ENCODE data around the gene RNPEPL1.

Gene RNPEPL1

DNA sequence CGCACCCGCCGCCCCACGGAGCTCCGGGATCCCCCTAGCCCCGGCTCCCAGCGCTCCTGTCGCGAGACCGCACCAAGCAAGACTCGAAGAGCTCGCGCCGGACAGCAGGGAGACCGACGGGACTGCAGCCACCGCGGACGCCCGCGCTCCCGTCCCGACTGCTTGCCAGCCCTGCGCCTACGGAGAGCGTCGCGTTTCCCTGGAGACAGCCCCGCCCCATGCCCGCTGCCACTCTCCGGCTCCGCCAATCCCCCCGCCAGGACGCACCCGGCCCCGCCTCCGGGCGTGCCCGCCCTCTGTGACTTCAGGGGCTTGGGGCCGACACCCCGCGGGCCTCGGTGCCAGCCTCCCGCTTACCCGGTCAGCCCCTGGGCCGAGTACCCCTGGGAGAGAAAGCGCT is 10.5 kb upstream of the RNPEPL1 start, which contains the start of gene ANKMY1:
Gene ANKMY1 (minus strand): TSS at position 181 of the 400 bp plus-strand sequence. CDS start 653 bp downstream, outside the sequence.
- peak within 1 kb of the TSS; percentile 73 for H3K9ac ChIP-seq (ENCODE audit: low read length)
- no peak within 1 kb of the TSS for H3K18ac ChIP-seq (ENCODE audit: low read depth in 1 of 2, low read length in 2 of 2)
- no peak within 1 kb of the TSS for H2AK5ac ChIP-seq (ENCODE audit: low read length, severe bottlenecking)
- no peak within 1 kb of the TSS for H3K14ac ChIP-seq (ENCODE audit: low read length in 2 of 2)
- H3K4me3 ChIP-seq (ENCODE audit: insufficient read depth in 1 of 2, low read depth in 1 of 2, low read length in 2 of 2): peak within 1 kb of the TSS; percentile 54 to 71
- H3K4me1 ChIP-seq (ENCODE audit: control insufficient read depth, insufficient read depth, low read depth, low read length): peaks cover 39% of the 10 kb centered on the region
- no peaks in the 10 kb centered on the region for H3K27me3 ChIP-seq (ENCODE audit: control insufficient read depth in 1 of 2, insufficient read depth in 1 of 2, low read length in 2 of 2)
- no peak within 1 kb of the TSS for H4K91ac ChIP-seq (ENCODE audit: low read length)
- peak; percentile 69 for DNase-seq
- H3K4ac ChIP-seq (ENCODE audit: low read depth in 1 of 2, low read length in 2 of 2): no peak within 1 kb of the TSS
- H4K8ac ChIP-seq (ENCODE audit: low read length): peak within 1 kb of the TSS; percentile 60
- peak within 1 kb of the TSS in 1 of 2 experiments; percentile 29 for H3K23ac ChIP-seq (ENCODE audit: low read length in 2 of 2)
- H2BK5ac ChIP-seq (ENCODE audit: low read depth, low read length, poor library complexity, severe bottlenecking): no peak within 1 kb of the TSS
- no peak within 1 kb of the TSS for H2BK120ac ChIP-seq (ENCODE audit: low read depth, low read length)
- no peak within 1 kb of the TSS for H2AFZ ChIP-seq (ENCODE audit: low read depth, low read length)
- no peak within 1 kb of the TSS for H2BK12ac ChIP-seq (ENCODE audit: low read length in 2 of 2)
- no peak within 1 kb of the TSS for H2BK15ac ChIP-seq (ENCODE audit: low read depth, poor library complexity, severe bottlenecking)
- H3K27ac ChIP-seq (ENCODE audit: low read length, poor library complexity, severe bottlenecking): no peak within 1 kb of the TSS
- 22% methylated on average over 47 of the region's 47 CpGs for WGBS
- peaks cover 60% of the 10 kb centered on the region for H3K79me1 ChIP-seq (replicated peaks; ENCODE audit: low read length, poor library complexity, severe bottlenecking)
- H3K4me2 ChIP-seq (ENCODE audit: low read length, poor library complexity, severe bottlenecking): peak within 1 kb of the TSS; percentile 97
- H3K36me3 ChIP-seq (ENCODE audit: control insufficient read depth in 1 of 2, insufficient read depth in 2 of 2, low read depth in 1 of 2, low read length in 2 of 2): peaks cover 17 to 32% of the 10 kb centered on the region in 2 experiments
- no peaks in the 10 kb centered on the region for H3K9me3 ChIP-seq (ENCODE audit: control insufficient read depth, low read length)

DNA sequence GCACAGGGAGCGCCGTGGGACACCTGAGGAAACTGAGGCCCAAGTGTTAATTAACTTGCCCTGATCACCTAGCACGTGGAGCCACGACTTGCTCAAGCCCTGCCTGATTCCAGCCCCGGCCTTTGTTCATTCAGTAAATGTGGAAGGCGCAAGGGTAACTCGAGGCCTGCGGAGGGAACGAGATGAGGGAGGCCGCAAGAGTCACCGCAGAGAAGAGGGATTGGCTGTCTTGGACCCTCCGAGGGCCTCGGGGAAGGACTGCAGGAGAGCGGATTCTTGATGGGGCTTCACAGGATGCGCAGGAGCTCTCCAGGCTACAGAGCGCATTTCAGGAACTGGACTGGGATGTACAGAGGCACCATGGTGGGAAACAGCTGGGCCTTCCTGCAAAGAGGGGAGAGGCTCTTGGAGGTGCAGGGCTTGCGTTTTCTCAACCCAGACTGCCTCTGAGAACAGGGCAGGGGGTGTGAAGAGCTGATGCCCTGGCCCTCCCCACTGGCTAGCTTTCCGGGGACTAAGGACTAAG is 10.0 kb upstream of the RNPEPL1 start:
- H3K9ac ChIP-seq (ENCODE audit: low read length): peak overlapping the region; percentile 73
- H2AK5ac ChIP-seq (ENCODE audit: low read length, severe bottlenecking): no peak overlapping the region
- no peak overlapping the region for H3K23ac ChIP-seq (ENCODE audit: low read length in 2 of 2)
- H2AFZ ChIP-seq (ENCODE audit: low read depth, low read length): no peak overlapping the region
- peak overlapping the region; percentile 54 to 71 for H3K4me3 ChIP-seq (ENCODE audit: insufficient read depth in 1 of 2, low read depth in 1 of 2, low read length in 2 of 2)
- H4K91ac ChIP-seq (ENCODE audit: low read length): no peak overlapping the region
- no peak overlapping the region for H2BK120ac ChIP-seq (ENCODE audit: low read depth, low read length)
- peaks cover 55% of the 10 kb centered on the region for H3K79me1 ChIP-seq (replicated peaks; ENCODE audit: low read length, poor library complexity, severe bottlenecking)
- 83% methylated on average over 18 of the region's 18 CpGs for WGBS
- no peak overlapping the region for H3K27ac ChIP-seq (ENCODE audit: low read length, poor library complexity, severe bottlenecking)
- no peaks in the 10 kb centered on the region for H3K9me3 ChIP-seq (ENCODE audit: control insufficient read depth, low read length)
- no peak overlapping the region for H2BK12ac ChIP-seq (ENCODE audit: low read length in 2 of 2)
- no peak overlapping the region for H2BK15ac ChIP-seq (ENCODE audit: low read depth, poor library complexity, severe bottlenecking)
- no peak overlapping the region for H4K8ac ChIP-seq (ENCODE audit: low read length)
- no peaks in the 10 kb centered on the region for H3K27me3 ChIP-seq (ENCODE audit: control insufficient read depth in 1 of 2, insufficient read depth in 1 of 2, low read length in 2 of 2)
- peaks cover 35% of the 10 kb centered on the region for H3K4me1 ChIP-seq (ENCODE audit: control insufficient read depth, insufficient read depth, low read depth, low read length)
- H3K4me2 ChIP-seq (ENCODE audit: low read length, poor library complexity, severe bottlenecking): peak overlapping the region; percentile 97
- DNase-seq: no peak
- no peak overlapping the region for H3K14ac ChIP-seq (ENCODE audit: low read length in 2 of 2)
- no peak overlapping the region for H3K4ac ChIP-seq (ENCODE audit: low read depth in 1 of 2, low read length in 2 of 2)
- H3K18ac ChIP-seq (ENCODE audit: low read depth in 1 of 2, low read length in 2 of 2): no peak overlapping the region
- peaks cover 18 to 27% of the 10 kb centered on the region in 2 experiments for H3K36me3 ChIP-seq (ENCODE audit: control insufficient read depth in 1 of 2, insufficient read depth in 2 of 2, low read depth in 1 of 2, low read length in 2 of 2)
- no peak overlapping the region for H2BK5ac ChIP-seq (ENCODE audit: low read depth, low read length, poor library complexity, severe bottlenecking)

DNA sequence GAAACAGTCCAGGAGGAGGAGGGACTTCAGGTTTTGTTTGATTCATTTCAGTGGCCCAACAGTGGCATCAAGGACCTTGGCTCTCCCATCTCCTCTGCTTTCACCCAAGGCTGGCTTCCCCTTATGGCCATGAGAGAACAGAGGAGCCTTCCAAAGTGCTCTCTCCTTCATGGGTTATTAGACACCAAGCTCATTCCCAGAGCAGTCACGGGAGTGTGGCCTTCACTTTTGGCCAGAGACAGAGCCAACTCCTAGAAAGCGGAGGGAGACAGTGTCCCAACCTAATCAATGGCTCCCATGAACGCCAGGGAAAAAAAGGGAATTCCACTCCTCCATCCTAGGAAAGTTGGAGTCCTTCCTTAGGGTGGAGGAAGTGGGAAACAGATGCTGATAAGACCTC is 9.0 kb upstream of the RNPEPL1 start:
- Histone ChIP-seq H3K4ac (ENCODE audit: low read depth in 1 of 2, low read length in 2 of 2) (no peak overlapping the region), H3K23ac (ENCODE audit: low read length in 2 of 2) (no peak overlapping the region), H3K27me3 (ENCODE audit: control insufficient read depth in 1 of 2, insufficient read depth in 1 of 2, low read length in 2 of 2) (no peaks in the 10 kb centered on the region), H2BK5ac (ENCODE audit: low read depth, low read length, poor library complexity, severe bottlenecking) (no peak overlapping the region), H2BK15ac (ENCODE audit: low read depth, poor library complexity, severe bottlenecking) (no peak overlapping the region), H3K4me1 (ENCODE audit: control insufficient read depth, insufficient read depth, low read depth, low read length) (peaks cover 33% of the 10 kb centered on the region), H3K36me3 (ENCODE audit: control insufficient read depth in 1 of 2, insufficient read depth in 2 of 2, low read depth in 1 of 2, low read length in 2 of 2) (peaks cover 23% of the 10 kb centered on the region in 2 experiments), H2AFZ (ENCODE audit: low read depth, low read length) (no peak overlapping the region), H3K18ac (ENCODE audit: low read depth in 1 of 2, low read length in 2 of 2) (no peak overlapping the region), H2BK12ac (ENCODE audit: low read length in 2 of 2) (no peak overlapping the region), H2AK5ac (ENCODE audit: low read length, severe bottlenecking) (no peak overlapping the region), H4K91ac (ENCODE audit: low read length) (no peak overlapping the region), H3K14ac (ENCODE audit: low read length in 2 of 2) (no peak overlapping the region), H2BK120ac (ENCODE audit: low read depth, low read length) (no peak overlapping the region), H3K9me3 (ENCODE audit: control insufficient read depth, low read length) (no peaks in the 10 kb centered on the region), H3K27ac (ENCODE audit: low read length, poor library complexity, severe bottlenecking) (no peak overlapping the region), H3K4me2 (ENCODE audit: low read length, poor library complexity, severe bottlenecking) (no peak overlapping the region), H3K9ac (ENCODE audit: low read length) (no peak overlapping the region), H3K79me1 (replicated peaks; ENCODE audit: low read length, poor library complexity, severe bottlenecking) (peaks cover 51% of the 10 kb centered on the region), H3K4me3 (ENCODE audit: insufficient read depth in 1 of 2, low read depth in 1 of 2, low read length in 2 of 2) (peak overlapping the region in 1 of 2 experiments; percentile 79), H4K8ac (ENCODE audit: low read length) (no peak overlapping the region)
- no peak for DNase-seq
- 87% methylated on average over 3 of the region's 3 CpGs for WGBS

DNA sequence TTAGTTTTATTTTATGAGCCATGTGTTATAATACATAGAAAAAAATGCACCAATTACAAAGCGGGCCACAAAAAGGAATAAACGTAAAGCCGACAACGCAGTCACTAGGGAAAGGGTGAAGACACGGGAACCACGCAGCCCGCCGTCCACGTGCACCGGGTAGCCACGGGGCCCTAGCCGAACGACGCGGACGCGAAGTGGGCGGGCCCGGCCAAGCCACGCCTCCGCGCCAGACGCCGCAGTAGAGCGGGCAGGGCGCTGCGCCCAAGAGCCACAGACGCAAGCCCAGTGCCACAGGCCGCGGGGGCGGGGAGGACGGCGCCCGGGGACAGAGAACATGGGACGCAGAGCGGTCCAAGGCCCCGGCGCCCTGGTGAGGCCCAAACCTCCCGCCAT is 8.2 kb upstream of the RNPEPL1 start, which contains the start of gene DUSP28:
Gene DUSP28 (plus strand): TSS at position 274 of the 396 bp plus-strand sequence. CDS start 328 bp downstream, outside the sequence.
- peak within 1 kb of the TSS; percentile 91 for H3K4me2 ChIP-seq (ENCODE audit: low read length, poor library complexity, severe bottlenecking)

More for the DNA sequence above, 8.2 kb upstream of the RNPEPL1 start, which contains the start of gene DUSP28:
- H4K8ac ChIP-seq (ENCODE audit: low read length): peak within 1 kb of the TSS; percentile 94
- H3K36me3 ChIP-seq (ENCODE audit: control insufficient read depth in 1 of 2, insufficient read depth in 2 of 2, low read depth in 1 of 2, low read length in 2 of 2): peaks cover 20% of the 10 kb centered on the region in 2 experiments
- peak within 1 kb of the TSS; percentile 68 to 98 for H3K14ac ChIP-seq (ENCODE audit: low read length in 2 of 2)
- no peaks in the 10 kb centered on the region for H3K9me3 ChIP-seq (ENCODE audit: control insufficient read depth, low read length)
- H3K23ac ChIP-seq (ENCODE audit: low read length in 2 of 2): peak within 1 kb of the TSS in 1 of 2 experiments; percentile 94
- H2AFZ ChIP-seq (ENCODE audit: low read depth, low read length): peak within 1 kb of the TSS; percentile 55
- peak within 1 kb of the TSS; percentile 84 for H2BK15ac ChIP-seq (ENCODE audit: low read depth, poor library complexity, severe bottlenecking)
- peak within 1 kb of the TSS; percentile 92 for H2BK5ac ChIP-seq (ENCODE audit: low read depth, low read length, poor library complexity, severe bottlenecking)
- peak within 1 kb of the TSS; percentile 89 for H4K91ac ChIP-seq (ENCODE audit: low read length)
- peak within 1 kb of the TSS; percentile 79 to 86 for H3K4me3 ChIP-seq (ENCODE audit: insufficient read depth in 1 of 2, low read depth in 1 of 2, low read length in 2 of 2)
- peaks cover 45% of the 10 kb centered on the region for H3K79me1 ChIP-seq (replicated peaks; ENCODE audit: low read length, poor library complexity, severe bottlenecking)
- 1% methylated on average over 23 of the region's 39 CpGs for WGBS
- no peaks in the 10 kb centered on the region for H3K27me3 ChIP-seq (ENCODE audit: control insufficient read depth in 1 of 2, insufficient read depth in 1 of 2, low read length in 2 of 2)
- H3K4me1 ChIP-seq (ENCODE audit: control insufficient read depth, insufficient read depth, low read depth, low read length): peaks cover 33% of the 10 kb centered on the region
- H2AK5ac ChIP-seq (ENCODE audit: low read length, severe bottlenecking): no peak within 1 kb of the TSS
- peak within 1 kb of the TSS; percentile 88 for H2BK120ac ChIP-seq (ENCODE audit: low read depth, low read length)
- peak within 1 kb of the TSS in 1 of 2 experiments; percentile 75 for H2BK12ac ChIP-seq (ENCODE audit: low read length in 2 of 2)
- H3K9ac ChIP-seq (ENCODE audit: low read length): peak within 1 kb of the TSS; percentile 92
- peak within 1 kb of the TSS; percentile 86 to 96 for H3K4ac ChIP-seq (ENCODE audit: low read depth in 1 of 2, low read length in 2 of 2)
- peak; percentile 90 for DNase-seq
- peak within 1 kb of the TSS; percentile 91 for H3K27ac ChIP-seq (ENCODE audit: low read length, poor library complexity, severe bottlenecking)
- peak within 1 kb of the TSS; percentile 97 to 98 for H3K18ac ChIP-seq (ENCODE audit: low read depth in 1 of 2, low read length in 2 of 2)
